ENCODE results near the gene STAG1. TPM values are rescaled to one million over a fixed set of nuclear protein-coding genes. Genes with fewer than 3 reads are reported as not detected.
"Not testable (repeated sequence)": the region's sequence is repeated elsewhere in the genome, so short reads cannot be mapped to it uniquely, and the experiment has no call there.

STAG1 gene
- polyA plus RNA-seq, 6 donors from 2014 or later = 14.0 to 27.7 (median 25.1) TPM

- peak overlapping the region in 2 of 6 donors; percentile 34 to 47 for H3K27ac Mint-ChIP-seq
- H3K36me3 Mint-ChIP-seq = peaks cover 18 to 34% of the 10 kb centered on the region in 2 donors
- not testable (repeated sequence) for ATAC-seq (ENCODE audit: low read depth in 2 of 2); H3K4me1 Mint-ChIP-seq; H3K4me3 Mint-ChIP-seq; H3K27me3 Mint-ChIP-seq; DNase-seq; H3K9me3 Mint-ChIP-seq
These were observed 277.3 kb downstream of the STAG1 start for GRCh38 chr3:136474876-136475275.

GRCh38 chr3:136473716-136474326 is 278.4 kb downstream of the STAG1 start:
- Mint-ChIP-seq H3K27me3 (no peaks in the 10 kb centered on the region), H3K27ac (peak overlapping the region in 2 of 6 donors; percentile 22 to 33), H3K36me3 (peaks cover 18 to 36% of the 10 kb centered on the region in 2 donors), H3K4me1 (no peaks in the 10 kb centered on the region), H3K9me3 (peaks cover 0 to 6% (median 4%) of the 10 kb centered on the region in 7 donors), H3K4me3 (no peak overlapping the region)
- DNase-seq (no peak), ATAC-seq (ENCODE audit: low read depth in 2 of 2) (no peak)

- Mint-ChIP-seq H3K4me1 (peaks cover 0 to 16% (median 3%) of the 10 kb centered on the region in 3 donors), H3K9me3 (peaks cover 4 to 24% (median 14%) of the 10 kb centered on the region in 7 donors), H3K4me3 (no peak overlapping the region), H3K27ac (peak overlapping the region in 2 of 6 donors; percentile 36 to 72), H3K36me3 (peaks cover 40 to 47% of the 10 kb centered on the region in 2 donors), H3K27me3 (no peaks in the 10 kb centered on the region)
- DNase-seq (no peak), ATAC-seq (ENCODE audit: low read depth in 2 of 2) (no peak)
These were observed 286.9 kb downstream of the STAG1 start for GRCh38 chr3:136465296-136465695.

- H3K27ac Mint-ChIP-seq = no peak overlapping the region
- peaks cover 0 to 16% (median 3%) of the 10 kb centered on the region in 3 donors for H3K4me1 Mint-ChIP-seq
- ATAC-seq (ENCODE audit: low read depth in 2 of 2) (no peak), DNase-seq (no peak)
- peaks cover 4 to 23% (median 18%) of the 10 kb centered on the region in 7 donors for H3K9me3 Mint-ChIP-seq
- H3K36me3 Mint-ChIP-seq = peaks cover 48% of the 10 kb centered on the region in 2 donors
- no peaks in the 10 kb centered on the region for H3K27me3 Mint-ChIP-seq
- no peak overlapping the region for H3K4me3 Mint-ChIP-seq
These were observed 287.7 kb downstream of the STAG1 start for GRCh38 chr3:136464502-136464901.

GRCh38 chr3:136463170-136463569 is 289.0 kb downstream of the STAG1 start:
- Mint-ChIP-seq H3K4me1 (peaks cover 0 to 16% (median 3%) of the 10 kb centered on the region in 3 donors), H3K36me3 (peaks cover 50 to 52% of the 10 kb centered on the region in 2 donors), H3K27me3 (no peaks in the 10 kb centered on the region), H3K9me3 (peaks cover 4 to 27% (median 23%) of the 10 kb centered on the region in 7 donors), H3K27ac (no peak overlapping the region), H3K4me3 (no peak overlapping the region)
- ATAC-seq (ENCODE audit: low read depth in 2 of 2) (no peak), DNase-seq (no peak)

GRCh38 chr3:136457793-136458192 is 294.4 kb downstream of the STAG1 start:
- Mint-ChIP-seq H3K9me3 (peaks cover 9 to 57% (median 51%) of the 10 kb centered on the region in 7 donors), H3K27ac (peak overlapping the region in 1 of 6 donors; percentile 25), H3K36me3 (peaks cover 64 to 69% of the 10 kb centered on the region in 2 donors), H3K4me1 (peaks cover 0 to 10% (median 0%) of the 10 kb centered on the region in 3 donors), H3K27me3 (no peaks in the 10 kb centered on the region), H3K4me3 (no peak overlapping the region)
- DNase-seq (no peak), ATAC-seq (ENCODE audit: low read depth in 2 of 2) (no peak)

GRCh38 chr3:136456196-136456595 is 296.0 kb downstream of the STAG1 start:
- no peak for DNase-seq
- Mint-ChIP-seq H3K36me3 (peaks cover 50 to 54% of the 10 kb centered on the region in 2 donors), H3K9me3 (peaks cover 9 to 57% (median 44%) of the 10 kb centered on the region in 7 donors), H3K4me3 (no peak overlapping the region), H3K27ac (no peak overlapping the region), H3K27me3 (no peaks in the 10 kb centered on the region), H3K4me1 (peaks cover 0 to 8% (median 0%) of the 10 kb centered on the region in 3 donors)
- ATAC-seq (ENCODE audit: low read depth in 2 of 2) = no peak

GRCh38 chr3:136444581-136444980 is 307.6 kb downstream of the STAG1 start:
- no peak overlapping the region for H3K4me3 Mint-ChIP-seq
- no peaks in the 10 kb centered on the region for H3K27me3 Mint-ChIP-seq
- H3K4me1 Mint-ChIP-seq = no peaks in the 10 kb centered on the region
- DNase-seq (no peak), ATAC-seq (ENCODE audit: low read depth in 2 of 2) (no peak)
- H3K36me3 Mint-ChIP-seq = peaks cover 8 to 19% of the 10 kb centered on the region in 2 donors
- no peak overlapping the region for H3K27ac Mint-ChIP-seq
- H3K9me3 Mint-ChIP-seq = no peaks in the 10 kb centered on the region

- Mint-ChIP-seq H3K27me3 (no peaks in the 10 kb centered on the region), H3K4me3 (no peak overlapping the region), H3K27ac (no peak overlapping the region), H3K36me3 (peaks cover 3 to 10% of the 10 kb centered on the region in 2 donors), H3K9me3 (no peaks in the 10 kb centered on the region), H3K4me1 (no peaks in the 10 kb centered on the region)
- no peak for DNase-seq
- no peak for ATAC-seq (ENCODE audit: low read depth in 2 of 2)
These were observed 315.1 kb downstream of the STAG1 start for GRCh38 chr3:136437043-136437442.

GRCh38 chr3:136434429-136434828 is 317.7 kb downstream of the STAG1 start:
- H3K4me3 Mint-ChIP-seq = no peak overlapping the region
- peaks cover 11 to 14% of the 10 kb centered on the region in 2 donors for H3K36me3 Mint-ChIP-seq
- H3K27me3 Mint-ChIP-seq = no peaks in the 10 kb centered on the region
- DNase-seq (no peak), ATAC-seq (ENCODE audit: low read depth in 2 of 2) (no peak)
- H3K4me1 Mint-ChIP-seq = no peaks in the 10 kb centered on the region
- H3K27ac Mint-ChIP-seq = peak overlapping the region in 1 of 6 donors; percentile 80
- H3K9me3 Mint-ChIP-seq = no peaks in the 10 kb centered on the region

- no peak overlapping the region for H3K4me3 Mint-ChIP-seq
- H3K27ac Mint-ChIP-seq = no peak overlapping the region
- H3K9me3 Mint-ChIP-seq = no peaks in the 10 kb centered on the region
- no peaks in the 10 kb centered on the region for H3K4me1 Mint-ChIP-seq
- peaks cover 17 to 20% of the 10 kb centered on the region in 2 donors for H3K36me3 Mint-ChIP-seq
- DNase-seq = no peak
- ATAC-seq (ENCODE audit: low read depth in 2 of 2) = no peak
- no peaks in the 10 kb centered on the region for H3K27me3 Mint-ChIP-seq
These were observed 319.5 kb downstream of the STAG1 start for GRCh38 chr3:136432685-136433084.

- Mint-ChIP-seq H3K27ac (peak overlapping the region in 2 of 6 donors; percentile 47 to 73), H3K4me3 (no peak overlapping the region), H3K27me3 (no peaks in the 10 kb centered on the region), H3K4me1 (peaks cover 0 to 7% (median 3%) of the 10 kb centered on the region in 3 donors), H3K9me3 (no peaks in the 10 kb centered on the region), H3K36me3 (peaks cover 17 to 20% of the 10 kb centered on the region in 2 donors)
- DNase-seq (no peak), ATAC-seq (ENCODE audit: low read depth in 2 of 2) (no peak)
These were observed 324.0 kb downstream of the STAG1 start for GRCh38 chr3:136428167-136428566.

GRCh38 chr3:136427236-136427635 is 324.9 kb downstream of the STAG1 start:
- no peaks in the 10 kb centered on the region for H3K27me3 Mint-ChIP-seq
- peaks cover 0 to 7% (median 3%) of the 10 kb centered on the region in 3 donors for H3K4me1 Mint-ChIP-seq
- ATAC-seq (ENCODE audit: low read depth in 2 of 2) = no peak
- H3K4me3 Mint-ChIP-seq = no peak overlapping the region
- H3K27ac Mint-ChIP-seq = no peak overlapping the region
- no peaks in the 10 kb centered on the region for H3K9me3 Mint-ChIP-seq
- H3K36me3 Mint-ChIP-seq = peaks cover 18 to 20% of the 10 kb centered on the region in 2 donors
- no peak for DNase-seq

GRCh38 chr3:136414476-136414875 is 337.7 kb downstream of the STAG1 start:
- peaks cover 0 to 3% (median 0%) of the 10 kb centered on the region in 3 donors for H3K4me1 Mint-ChIP-seq
- DNase-seq = no peak
- no peaks in the 10 kb centered on the region for H3K27me3 Mint-ChIP-seq
- no peak for ATAC-seq (ENCODE audit: low read depth in 2 of 2)
- H3K9me3 Mint-ChIP-seq = no peaks in the 10 kb centered on the region
- peak overlapping the region in 1 of 6 donors; percentile 2 for H3K27ac Mint-ChIP-seq
- H3K36me3 Mint-ChIP-seq = peaks cover 6 to 14% of the 10 kb centered on the region in 2 donors
- no peak overlapping the region for H3K4me3 Mint-ChIP-seq
